H1 (cell line): Measurements from ENCODE around the gene PLD2. TPM values are rescaled to one million over a fixed set of nuclear protein-coding genes. Genes with fewer than 3 reads are reported as not detected.

Experiments
- EGR1 ChIP-seq: IDR thresholded peaks from 2 replicates; pipeline ENCODE4 v1.6.1; 2011; ENCODE audit warnings: low read depth, low read length, borderline replicate concordance
- SIN3A ChIP-seq, 2 experiments: IDR thresholded peaks in 1 of 2; conservative IDR thresholded peaks in 1 of 2; 2 replicates each; pipeline ENCODE4 v1.6.1; 2011 to 2012; ENCODE audit warnings: low read length in 2 of 2, improper control_type of control experiment in 1 of 2, low read depth in 1 of 2, mild to moderate bottlenecking in 1 of 2
- SP2 ChIP-seq: IDR thresholded peaks from 2 replicates; pipeline ENCODE4 v1.6.1; 2012; ENCODE audit warnings: mild to moderate bottlenecking, low read length, inconsistent platforms
- SP4 ChIP-seq: IDR thresholded peaks from 2 replicates; pipeline ENCODE4 v1.6.1; 2012; ENCODE audit warnings: low read length, inconsistent platforms
- SRF ChIP-seq: IDR thresholded peaks from 2 replicates; pipeline ENCODE4 v1.6.1; 2011; ENCODE audit warnings: mild to moderate bottlenecking, low read depth, low read length, moderate library complexity
- TAF7 ChIP-seq: optimal IDR thresholded peaks from 2 replicates; pipeline ENCODE3; 2011; ENCODE audit warnings: low read depth, mild to moderate bottlenecking, inconsistent platforms, low read length, moderate library complexity, borderline replicate concordance
- polyA plus RNA-seq, 7 experiments: library from polyadenylated mRNA; depleted of rRNA in 3 of 7; stranded (reverse) in 5 of 7; unstranded in 2 of 7; fragments of >200 nt in 5 of 7; fragments of 200-250 nt in 2 of 7; gene quantifications; 1 replicate in 5 of 7; 2 replicates in 1 of 7; 4 replicates in 1 of 7; pipeline versions ENCODE4 v1.2.1 to v1.2.3, GENCODE V29; 2011 to 2013; ENCODE audit warnings: missing spikeins in 2 of 7, mixed read lengths in 2 of 7
- total RNA-seq: library from RNA; stranded (reverse); fragmentation: NEBNext Ultra II Directional; extraction: Animal tissue kit (Norgen Biotek cat#: 25700); gene quantifications from 2 replicates; pipeline ENCODE4 v1.2.1, GENCODE V29; 2021

The PLD2 gene
- total and polyA plus RNA-seq, 2 of the 8 experiments (the other 6 are each of a cell fraction or from before 2014, with no cell fraction given), result 44.3 to 48.4 TPM

GRCh38 chr17:4851084-4851483 lies 44.1 kb downstream of the PLD2 start (continued):
- no peak for TF ChIP-seq SIN3A (conservative IDR thresholded peaks at IDR 0.05 in 1 of 2, IDR thresholded peaks at IDR 0.05 in 1 of 2; ENCODE audit: low read depth in 1 of 2, low read length in 2 of 2)
- TF ChIP-seq SP4, result no peak
- TF ChIP-seq TAF7, result no peak
- no peak for TF ChIP-seq SP2
- no peak for TF ChIP-seq SRF
- no peak for TF ChIP-seq EGR1
